Fibroblast of gingiva (primary cell): ENCODE measurements around the gene COL15A1.
"Not testable (repeated sequence)": the region's sequence is repeated elsewhere in the genome, so short reads cannot be mapped to it uniquely, and the experiment has no call there.

ENCODE experiments used
- DNase-seq: peaks from one replicate; pipeline ENCODE4 v3.0.0-alpha.2; 2011; ENCODE audit warnings: low read depth

Gene COL15A1

GRCh38 chr9:98994172-98995058, 50.7 kb downstream of the COL15A1 start:
- DNase-seq = no peak

DNA sequence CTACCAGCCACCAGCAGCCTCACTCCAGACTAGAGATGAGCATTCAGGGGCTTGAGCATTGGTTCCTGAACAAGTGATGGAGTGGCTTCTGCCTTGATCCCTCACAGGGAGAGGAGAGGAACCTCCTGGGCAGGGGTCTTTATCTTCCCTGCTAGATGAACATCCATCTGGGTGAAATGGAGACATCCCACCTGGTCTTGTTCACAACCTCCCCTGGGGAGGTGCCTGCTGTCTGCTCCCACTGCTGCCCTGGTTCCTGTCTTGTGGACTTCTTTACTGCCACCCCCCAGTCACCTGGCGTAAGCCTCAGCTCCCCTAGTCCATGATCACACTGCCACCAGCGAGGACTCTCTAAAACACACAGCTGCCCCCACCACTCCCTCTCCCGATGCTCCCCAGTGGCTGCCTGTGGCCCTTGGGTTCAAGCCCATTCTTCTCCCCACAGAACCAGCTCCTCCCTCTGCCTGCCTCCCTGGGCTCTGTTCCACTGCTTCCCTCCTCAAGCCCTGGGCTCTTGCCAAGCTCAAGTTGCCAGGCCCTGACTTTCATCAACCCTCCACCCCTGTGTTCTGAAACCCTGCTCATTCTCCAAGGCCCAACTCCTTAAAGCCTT, 51.5 kb downstream of the COL15A1 start:
- peak; percentile 21 for DNase-seq

DNA sequence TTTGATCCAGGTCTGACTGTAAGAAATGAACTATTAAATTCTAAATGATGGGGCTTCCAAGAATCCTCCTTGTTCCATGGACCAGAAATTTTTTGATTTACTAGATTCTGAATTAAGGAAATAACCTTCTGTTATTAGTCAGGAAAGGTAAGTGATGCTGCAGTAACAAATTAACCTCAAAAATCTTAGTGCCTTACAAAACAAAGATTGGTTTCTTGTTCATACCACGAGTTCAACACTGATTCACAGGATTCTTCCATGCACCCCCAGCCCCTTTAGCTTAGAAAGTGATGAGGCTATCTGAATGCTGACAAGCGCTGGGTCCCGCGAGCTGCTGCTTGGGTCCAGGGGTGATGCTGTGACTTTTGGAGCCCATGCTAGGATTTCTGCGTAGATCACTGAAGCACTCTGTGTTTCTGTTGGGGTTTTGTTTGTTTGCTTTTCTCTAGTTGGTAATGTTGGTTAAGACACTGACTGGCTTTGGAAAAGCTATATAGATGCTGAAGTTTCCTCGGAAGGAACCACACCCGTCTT, 52.3 kb downstream of the COL15A1 start:
- DNase-seq = no peak

GRCh38 chr9:98997604-98998003, 53.9 kb downstream of the COL15A1 start:
- DNase-seq = no peak

DNA sequence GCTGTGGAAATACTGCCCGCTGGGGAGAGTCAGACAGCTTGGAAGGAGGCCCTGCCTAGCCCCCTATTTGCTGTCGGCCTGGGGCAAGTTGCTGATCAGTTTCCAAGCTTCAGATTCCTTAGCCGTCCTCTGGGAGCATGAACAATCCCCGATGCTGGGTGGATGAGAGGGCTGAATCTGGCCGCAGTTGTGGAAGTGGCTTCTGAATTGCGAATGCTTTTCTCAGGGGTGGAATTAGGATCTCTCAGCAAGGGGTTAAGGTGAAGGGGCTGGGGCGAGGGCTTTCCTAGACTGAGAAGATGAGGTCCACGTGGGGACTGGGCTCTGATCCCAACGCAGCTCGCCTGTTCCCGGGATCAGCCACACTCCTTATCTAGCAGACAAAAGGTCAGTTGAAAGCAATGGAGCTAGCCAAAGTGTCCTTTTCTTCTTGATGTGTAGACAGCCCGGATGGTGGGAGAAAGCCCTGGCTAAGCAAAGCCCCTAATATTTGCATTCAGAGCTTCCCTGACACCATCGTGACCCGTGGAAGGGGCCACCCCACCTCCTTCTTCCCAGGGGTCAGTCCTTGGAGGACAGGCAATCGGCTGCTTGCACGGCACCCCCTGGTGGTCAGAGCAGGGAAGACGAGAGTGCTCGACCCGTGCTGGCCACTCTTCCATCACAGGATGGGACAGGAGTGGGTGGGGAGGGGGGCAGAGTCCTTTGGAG, 54.9 kb downstream of the COL15A1 start:
- peak; percentile 51 for DNase-seq

DNA sequence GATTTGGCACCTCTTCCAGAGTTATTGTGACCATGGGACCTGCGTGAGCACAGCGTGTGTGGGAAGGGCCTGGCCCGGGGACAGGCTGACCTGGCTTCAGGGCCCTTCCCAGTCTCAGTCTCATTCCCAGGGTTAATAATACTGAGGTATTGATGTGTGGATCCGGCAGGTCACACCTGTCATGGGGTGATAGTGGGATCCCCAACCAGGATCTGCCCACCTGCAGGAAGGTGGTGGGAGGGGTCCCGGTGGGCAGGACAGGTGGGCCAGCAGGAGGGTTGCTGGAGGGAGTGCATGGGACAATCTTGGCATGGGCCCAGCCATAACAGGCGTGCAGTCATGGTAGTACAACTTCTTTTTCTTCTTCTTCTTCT, 55.4 kb downstream of the COL15A1 start:
- no peak for DNase-seq

DNA sequence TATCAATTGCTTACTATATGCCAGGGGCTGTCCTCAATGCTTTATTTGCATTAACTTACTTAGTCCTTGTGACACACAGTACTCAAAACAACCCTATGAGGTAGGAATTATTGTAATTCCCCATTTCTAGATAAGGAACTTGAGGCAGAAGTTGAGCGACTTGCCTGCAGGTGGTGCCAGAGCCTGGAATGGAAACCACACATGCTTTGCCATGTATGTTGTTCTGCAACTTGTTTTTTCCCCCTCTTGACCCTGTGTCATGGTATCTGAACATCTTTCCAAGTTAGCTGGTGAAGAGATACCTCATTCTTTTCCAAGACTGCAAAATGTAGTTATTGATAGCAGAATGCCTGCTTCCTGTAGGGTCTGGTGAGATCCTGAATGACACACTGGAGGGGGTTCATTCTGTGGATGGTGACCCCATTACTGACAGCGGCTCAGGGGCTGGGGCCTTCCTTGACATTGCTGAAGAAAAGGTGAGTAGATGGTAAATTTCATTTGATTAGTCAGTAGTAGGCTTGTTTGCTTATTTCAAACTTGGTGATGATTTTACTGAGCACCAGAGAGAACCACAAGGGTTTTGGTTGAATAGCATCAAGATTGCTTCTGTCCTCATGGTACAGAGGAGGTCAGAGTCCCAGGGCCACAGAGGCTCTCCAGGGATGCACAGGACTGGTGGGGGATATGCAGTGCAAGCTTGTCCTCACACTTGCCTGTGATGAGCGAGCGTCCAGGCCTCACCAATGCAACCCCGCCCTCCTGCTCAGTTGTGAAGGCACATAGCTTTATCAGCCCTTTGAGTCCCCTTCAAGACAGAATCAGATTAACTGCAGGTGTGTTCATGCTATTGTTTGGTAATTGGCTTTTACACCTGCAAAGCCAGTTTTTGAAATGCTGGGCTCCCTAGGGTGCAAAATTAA, 57.0 kb downstream of the COL15A1 start:
- peak; percentile 70 for DNase-seq

DNA sequence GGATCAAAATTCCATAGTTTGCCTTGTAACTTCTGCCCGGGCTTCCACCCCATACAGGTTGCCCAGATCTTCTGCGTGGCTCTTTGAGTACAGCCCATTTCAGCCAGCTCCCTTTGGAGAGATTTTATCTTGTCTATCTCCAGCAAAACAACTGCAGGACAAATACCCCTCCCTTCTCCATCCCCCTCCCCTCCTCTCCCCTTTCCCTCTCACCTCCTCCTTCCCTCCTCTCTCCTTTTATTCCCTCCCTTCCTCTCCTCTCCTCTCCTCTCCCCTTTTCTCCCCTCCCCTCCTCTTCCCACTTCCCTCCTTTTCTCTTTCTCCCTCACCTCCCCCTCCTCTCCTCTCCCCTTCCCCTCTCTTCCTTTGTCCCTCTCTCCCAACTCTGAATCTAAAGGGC, 58.2 kb downstream of the COL15A1 start:
- no peak for DNase-seq

DNA sequence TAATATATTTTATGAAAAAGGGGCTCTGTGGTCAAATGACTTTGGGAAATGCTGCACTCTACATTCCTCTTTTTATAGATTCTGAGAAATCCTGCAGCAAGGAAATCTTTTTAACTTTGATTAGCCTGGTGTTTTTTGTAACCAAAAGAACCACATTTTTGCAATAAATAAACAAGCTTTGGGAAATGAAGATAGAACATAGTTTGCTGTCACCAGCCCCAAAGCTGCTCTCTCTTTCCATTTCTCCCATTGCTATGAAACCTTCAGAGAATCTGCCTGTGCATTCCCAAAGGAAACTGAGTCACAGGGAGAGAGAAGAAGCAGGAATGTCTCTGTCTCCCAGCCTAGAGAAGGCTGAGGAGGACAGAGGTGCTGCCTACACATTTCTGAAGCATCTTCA, 59.0 kb downstream of the COL15A1 start:
- no peak for DNase-seq

DNA sequence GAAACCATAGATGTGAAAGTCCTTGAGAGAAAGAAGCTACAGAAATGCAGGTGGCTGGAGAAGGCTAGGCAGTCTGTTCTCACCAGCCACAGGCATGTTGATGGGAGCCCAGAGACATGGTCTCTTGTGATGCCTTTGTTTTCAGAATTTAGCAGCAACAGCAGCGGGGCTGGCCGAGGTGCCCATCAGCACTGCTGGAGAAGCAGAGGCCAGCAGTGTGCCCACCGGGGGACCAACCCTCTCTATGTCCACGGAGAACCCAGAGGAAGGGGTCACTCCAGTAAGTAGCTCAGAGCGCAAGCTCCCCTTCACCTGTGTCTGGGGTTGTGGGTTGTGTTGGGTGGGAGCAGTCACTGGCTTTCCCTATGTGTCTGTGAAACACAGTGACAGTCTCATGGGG, 59.6 kb downstream of the COL15A1 start:
- no peak for DNase-seq

GRCh38 chr9:99004115-99004514, 60.4 kb downstream of the COL15A1 start:
- DNase-seq = no peak

DNA sequence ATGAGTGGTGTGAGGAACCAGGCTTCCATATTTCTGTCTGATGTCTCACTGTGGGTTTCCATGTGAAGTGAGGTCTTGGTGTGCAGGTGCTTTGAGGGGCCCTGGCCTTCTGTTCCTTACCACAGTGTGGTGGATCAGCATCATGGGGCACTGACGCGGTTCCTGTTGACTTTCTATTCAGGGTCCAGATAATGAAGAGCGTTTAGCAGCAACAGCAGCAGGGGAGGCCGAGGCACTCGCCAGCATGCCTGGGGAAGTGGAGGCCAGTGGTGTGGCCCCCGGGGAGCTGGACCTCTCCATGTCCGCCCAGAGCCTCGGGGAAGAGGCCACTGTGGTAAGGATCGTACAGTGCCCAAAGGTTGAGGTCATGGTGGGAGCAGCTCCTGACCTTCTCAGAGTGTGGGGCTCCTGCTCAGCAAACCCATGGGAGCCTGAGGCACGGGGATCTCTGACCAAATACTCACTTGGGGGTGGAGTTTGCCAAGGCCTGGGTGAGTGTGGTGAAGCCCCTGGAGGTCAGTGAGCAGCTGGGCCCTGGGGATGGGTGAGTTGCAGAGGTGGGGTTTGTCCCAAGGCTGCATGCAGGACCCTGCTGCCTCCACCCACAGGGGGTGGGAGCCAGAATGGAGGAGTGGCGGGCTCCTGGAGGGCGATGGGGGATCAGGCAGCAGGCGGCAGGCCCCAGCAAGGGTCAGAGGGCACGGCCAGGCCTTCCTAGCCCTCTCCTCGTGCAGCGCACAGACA, 61.2 kb downstream of the COL15A1 start:
- no peak for DNase-seq

DNA sequence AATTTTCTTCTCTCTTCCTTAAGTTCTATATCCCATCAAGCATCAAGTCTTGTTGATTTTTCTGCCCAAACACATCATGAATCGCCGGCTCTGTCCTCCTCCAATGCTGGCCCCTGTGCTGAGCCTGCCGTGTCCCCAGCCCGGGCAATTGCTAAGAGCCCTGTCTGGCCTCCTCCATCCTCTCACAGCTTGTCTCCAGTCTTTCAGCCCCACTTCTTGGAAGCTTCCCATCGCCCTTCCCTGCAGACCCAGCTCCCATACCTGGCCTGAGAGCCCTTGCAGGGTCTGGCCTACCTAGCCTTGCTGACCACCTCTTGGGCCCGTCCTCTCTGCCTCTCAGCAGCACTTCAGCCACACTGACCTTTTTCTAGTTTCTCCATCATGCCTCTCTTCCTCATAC, 61.9 kb downstream of the COL15A1 start:
- DNase-seq = no peak

DNA sequence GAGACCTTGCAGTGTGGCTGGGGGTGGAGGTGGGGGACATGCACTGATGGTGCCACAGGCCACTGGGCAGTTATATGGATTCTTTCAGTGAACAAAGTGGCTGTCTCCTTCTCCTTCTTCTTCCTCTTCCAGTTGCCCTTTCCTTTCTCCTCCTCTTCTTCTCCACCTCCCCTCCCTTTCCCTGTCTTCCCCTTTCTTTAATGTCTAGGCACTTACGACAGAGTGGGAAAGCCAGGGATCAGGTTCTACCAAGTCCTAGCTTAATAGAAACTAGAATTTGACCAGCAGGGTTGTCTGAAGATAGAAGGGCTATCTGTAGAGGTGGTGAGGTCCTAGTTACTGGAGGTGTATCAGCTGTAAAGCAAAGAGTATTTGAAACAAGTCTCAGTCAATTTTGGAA, 62.8 kb downstream of the COL15A1 start:
- DNase-seq = no peak

DNA sequence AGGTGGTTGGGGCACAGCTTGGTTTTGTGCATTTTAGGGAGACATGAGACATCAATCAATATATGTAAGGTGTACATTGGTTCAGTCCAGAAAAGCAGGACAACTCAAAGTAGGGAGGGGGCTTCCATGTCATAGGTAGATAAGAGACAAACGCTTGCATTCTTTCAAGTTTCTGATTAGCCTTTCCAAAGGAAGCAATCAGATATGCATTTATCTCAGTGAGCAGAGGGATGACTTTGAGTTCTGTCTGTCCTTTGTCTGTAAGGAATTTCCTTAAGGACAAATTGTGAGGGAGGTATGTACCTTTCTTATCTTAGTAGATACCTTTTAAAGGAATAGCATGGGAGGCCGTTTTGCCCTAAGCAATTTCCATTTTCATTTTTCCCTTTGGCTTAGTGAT, 63.3 kb downstream of the COL15A1 start:
- DNase-seq = no peak

DNA sequence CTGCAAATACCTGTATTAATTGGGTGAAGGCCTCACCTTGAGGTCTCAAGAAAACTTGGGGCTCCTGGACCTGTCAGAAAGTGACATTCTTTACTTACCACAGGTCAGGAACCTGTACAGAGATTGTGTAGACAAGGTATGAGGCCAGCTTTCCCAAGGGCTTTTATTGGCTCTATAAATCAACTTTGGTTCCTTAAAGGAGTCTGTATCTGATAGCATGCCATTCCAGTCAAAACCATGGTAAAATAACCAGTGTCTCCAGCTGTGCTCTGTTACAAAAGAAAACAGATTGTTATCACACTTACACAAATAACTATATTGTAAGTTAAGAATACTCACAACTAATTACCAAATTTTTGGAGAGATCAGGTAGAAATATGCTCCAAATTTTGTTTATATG, 64.5 kb downstream of the COL15A1 start:
- DNase-seq = no peak

- not testable (repeated sequence) for DNase-seq
Observed at GRCh38 chr9:99010393-99010792, 66.7 kb downstream of the COL15A1 start.

GRCh38 chr9:99011161-99011709, 67.5 kb downstream of the COL15A1 start:
- no peak for DNase-seq

DNA sequence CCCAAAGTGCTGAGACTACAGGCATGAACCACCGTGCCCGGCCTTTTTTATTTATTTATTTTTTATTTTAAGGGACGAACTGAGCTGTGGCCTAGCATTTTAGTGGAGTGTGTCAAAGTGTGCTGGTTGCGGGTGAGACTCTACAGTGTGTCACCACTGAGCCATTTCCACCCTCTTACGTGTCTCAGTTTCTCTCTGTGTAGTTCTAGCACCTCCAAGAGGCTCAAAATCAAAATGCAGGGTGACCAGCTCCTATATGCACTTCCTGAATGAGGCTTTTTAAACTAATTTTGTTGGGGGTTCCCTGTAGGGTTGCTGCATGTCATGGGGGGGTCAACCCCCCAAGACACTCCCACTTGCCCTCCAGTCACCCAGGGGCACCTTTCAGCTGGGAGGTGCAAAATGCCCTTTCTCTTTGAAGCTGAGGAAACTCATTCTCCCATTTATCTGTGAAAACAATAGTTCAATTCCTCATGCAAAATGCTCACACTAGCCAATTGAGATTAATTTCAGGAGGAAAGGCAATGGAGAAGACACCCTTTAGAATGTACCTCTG, 69.3 kb downstream of the COL15A1 start:
- DNase-seq = no peak

DNA sequence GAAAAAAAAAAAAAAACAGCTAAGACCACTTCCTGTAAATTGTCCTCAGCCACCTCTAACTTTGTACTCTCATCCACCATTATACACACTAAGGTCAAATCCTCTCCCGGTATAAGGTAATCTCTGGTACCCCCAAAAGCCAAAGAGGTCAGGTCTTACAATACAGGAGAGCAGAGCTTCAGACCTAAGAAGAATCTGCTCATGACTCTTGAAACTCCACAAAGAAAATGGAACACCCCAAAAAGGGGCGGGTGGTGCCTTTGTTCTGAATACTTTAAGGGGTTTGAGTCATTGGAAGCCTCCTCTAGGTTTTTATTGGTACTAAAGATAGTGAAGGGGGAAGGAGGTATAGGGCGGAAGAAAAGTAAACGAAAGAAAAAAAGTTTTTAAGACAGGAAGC, 69.8 kb downstream of the COL15A1 start:
- no peak for DNase-seq
